HG02642 (cell line): ENCODE data around the gene ZP2.
"Not testable (repeated sequence)": the region's sequence is repeated elsewhere in the genome, so short reads cannot be mapped to it uniquely, and the experiment has no call there.

ENCODE experiments used
- ATAC-seq: cut with Tn5 transposase; IDR thresholded peaks from one replicate; pipeline ENCODE4 v1.9.1; 2021; ENCODE audit warnings: mild to moderate bottlenecking; ENCODE audit not compliant: unreplicated experiment, poor library complexity

The ZP2 gene

GRCh38 chr16:21211486-21211885 lies at the start of gene ZP2:
Gene ZP2 (minus strand): TSS chr16:21211574. CDS start chr16:21211547, 27 bp downstream.
- no peak for ATAC-seq

GRCh38 chr16:21257284-21257683 lies 45.9 kb upstream of the ZP2 start:
- ATAC-seq: no peak

GRCh38 chr16:21256636-21257035 lies 45.3 kb upstream of the ZP2 start:
- ATAC-seq: no peak

- no peak for ATAC-seq
Measured at GRCh38 chr16:21253470-21253869, 42.1 kb upstream of the ZP2 start.

GRCh38 chr16:21250072-21250923 lies 38.9 kb upstream of the ZP2 start:
- no peak for ATAC-seq

GRCh38 chr16:21248179-21248578 lies 36.8 kb upstream of the ZP2 start:
- not testable (repeated sequence) for ATAC-seq

- no peak for ATAC-seq
Measured at GRCh38 chr16:21244518-21245215, 33.3 kb upstream of the ZP2 start.

- ATAC-seq: no peak
Measured at GRCh38 chr16:21242756-21243155, 31.4 kb upstream of the ZP2 start.

GRCh38 chr16:21239646-21240045 lies 28.3 kb upstream of the ZP2 start:
- ATAC-seq: no peak

- no peak for ATAC-seq
Measured at GRCh38 chr16:21236831-21237230, 25.5 kb upstream of the ZP2 start.

GRCh38 chr16:21235199-21235585 lies 23.8 kb upstream of the ZP2 start:
- ATAC-seq: no peak

GRCh38 chr16:21233521-21234150 lies 22.3 kb upstream of the ZP2 start, which contains the start of gene ANKS4B:
Gene ANKS4B (plus strand): TSS chr16:21233699. CDS start chr16:21233738, 39 bp downstream.
- no peak for ATAC-seq

GRCh38 chr16:21233045-21233520 lies 21.7 kb upstream of the ZP2 start:
- no peak for ATAC-seq

- ATAC-seq: no peak
Measured at GRCh38 chr16:21228361-21228872, 17.0 kb upstream of the ZP2 start.

- ATAC-seq: no peak
Measured at GRCh38 chr16:21227866-21228265, 16.5 kb upstream of the ZP2 start.

GRCh38 chr16:21226749-21227148 lies 15.4 kb upstream of the ZP2 start:
- ATAC-seq: no peak

GRCh38 chr16:21224800-21225199 lies 13.4 kb upstream of the ZP2 start:
- ATAC-seq: no peak

GRCh38 chr16:21223787-21224186 lies 12.4 kb upstream of the ZP2 start:
- ATAC-seq: no peak

- ATAC-seq: no peak
Measured at GRCh38 chr16:21222495-21223337, 11.3 kb upstream of the ZP2 start.

GRCh38 chr16:21219551-21219950 lies 8.2 kb upstream of the ZP2 start:
- ATAC-seq: no peak
